Upper lobe of right lung (tissue), 1 donor: ENCODE data around the gene NEAT1. TPM values are rescaled to one million over a fixed set of nuclear protein-coding genes. Genes with fewer than 3 reads are reported as not detected.
A peak's percentile ranks its signal among the peaks of the same experiment; 100 is the strongest.

Experiments used
- ATAC-seq: fragments of 200-7000 bp; cut with Tn5 transposase; one replicate; pipeline ENCODE4 v1.9.1; 2020; ENCODE audit warnings: mild to moderate bottlenecking, moderate library complexity
- DNase-seq: peaks from one replicate; pipeline ENCODE4 v3.0.0-alpha.2; 2020
- H3K27ac ChIP-seq: fragments of 200-600 bp; one replicate; pipeline ENCODE4 v1.8.0; 2022
- H3K27me3 ChIP-seq: fragments of 200-600 bp; one replicate; pipeline ENCODE4 v1.8.0; 2022; ENCODE audit warnings: mild to moderate bottlenecking
- H3K36me3 ChIP-seq: fragments of 200-600 bp; one replicate; pipeline ENCODE4 v1.8.0; 2022
- H3K4me1 ChIP-seq: fragments of 200-600 bp; one replicate; pipeline ENCODE4 v1.8.0; 2022
- H3K4me3 ChIP-seq: fragments of 200-600 bp; one replicate; pipeline ENCODE4 v1.8.0; 2022; ENCODE audit warnings: mild to moderate bottlenecking
- H3K9me3 ChIP-seq: fragments of 200-600 bp; one replicate; pipeline ENCODE4 v1.8.0; 2022
- intact Hi-C: fragments of 100-400 bp; cut with DNase I; formaldehyde crosslinking; loops from one replicate; pipeline ENCODE4 v1.11.0; 2022
- total RNA-seq: library from RNA; stranded (reverse); fragmentation: NEBNext Ultra II Directional; extraction: Animal tissue kit (Norgen Biotek cat#: 25700); gene quantifications from one replicate; pipeline ENCODE4 v1.2.1, GENCODE V29; 2021
- TF ChIP-seq, protein P1 (sequence below): fragments of 200-600 bp; IDR thresholded peaks from one replicate; pipeline ENCODE4 v1.8.0; 2022; ENCODE audit warnings: antibody characterized with exemption
- donor health status: DM: no; HTN: yes; CAD: no; lungs with severe emphysema.

The NEAT1 gene
- total RNA-seq, 1 donor from 2014 or later: 1,120 TPM

- Histone ChIP-seq H3K4me3 (peak overlapping the region; percentile 73), H3K36me3 (no peaks in the 10 kb centered on the region), H3K4me1 (peaks cover 47% of the 10 kb centered on the region), H3K27ac (peak overlapping the region; percentile 99), H3K27me3 (no peaks in the 10 kb centered on the region), H3K9me3 (no peaks in the 10 kb centered on the region)
- TF ChIP-seq, protein P1, sequence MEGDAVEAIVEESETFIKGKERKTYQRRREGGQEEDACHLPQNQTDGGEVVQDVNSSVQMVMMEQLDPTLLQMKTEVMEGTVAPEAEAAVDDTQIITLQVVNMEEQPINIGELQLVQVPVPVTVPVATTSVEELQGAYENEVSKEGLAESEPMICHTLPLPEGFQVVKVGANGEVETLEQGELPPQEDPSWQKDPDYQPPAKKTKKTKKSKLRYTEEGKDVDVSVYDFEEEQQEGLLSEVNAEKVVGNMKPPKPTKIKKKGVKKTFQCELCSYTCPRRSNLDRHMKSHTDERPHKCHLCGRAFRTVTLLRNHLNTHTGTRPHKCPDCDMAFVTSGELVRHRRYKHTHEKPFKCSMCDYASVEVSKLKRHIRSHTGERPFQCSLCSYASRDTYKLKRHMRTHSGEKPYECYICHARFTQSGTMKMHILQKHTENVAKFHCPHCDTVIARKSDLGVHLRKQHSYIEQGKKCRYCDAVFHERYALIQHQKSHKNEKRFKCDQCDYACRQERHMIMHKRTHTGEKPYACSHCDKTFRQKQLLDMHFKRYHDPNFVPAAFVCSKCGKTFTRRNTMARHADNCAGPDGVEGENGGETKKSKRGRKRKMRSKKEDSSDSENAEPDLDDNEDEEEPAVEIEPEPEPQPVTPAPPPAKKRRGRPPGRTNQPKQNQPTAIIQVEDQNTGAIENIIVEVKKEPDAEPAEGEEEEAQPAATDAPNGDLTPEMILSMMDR: no peak
- ATAC-seq (peak; percentile 96), DNase-seq (peak; percentile 99)
- intact Hi-C loops: no loop called here
Observed at GRCh38 chr11:65477149-65477965, 54.8 kb downstream of the NEAT1 start.

DNA sequence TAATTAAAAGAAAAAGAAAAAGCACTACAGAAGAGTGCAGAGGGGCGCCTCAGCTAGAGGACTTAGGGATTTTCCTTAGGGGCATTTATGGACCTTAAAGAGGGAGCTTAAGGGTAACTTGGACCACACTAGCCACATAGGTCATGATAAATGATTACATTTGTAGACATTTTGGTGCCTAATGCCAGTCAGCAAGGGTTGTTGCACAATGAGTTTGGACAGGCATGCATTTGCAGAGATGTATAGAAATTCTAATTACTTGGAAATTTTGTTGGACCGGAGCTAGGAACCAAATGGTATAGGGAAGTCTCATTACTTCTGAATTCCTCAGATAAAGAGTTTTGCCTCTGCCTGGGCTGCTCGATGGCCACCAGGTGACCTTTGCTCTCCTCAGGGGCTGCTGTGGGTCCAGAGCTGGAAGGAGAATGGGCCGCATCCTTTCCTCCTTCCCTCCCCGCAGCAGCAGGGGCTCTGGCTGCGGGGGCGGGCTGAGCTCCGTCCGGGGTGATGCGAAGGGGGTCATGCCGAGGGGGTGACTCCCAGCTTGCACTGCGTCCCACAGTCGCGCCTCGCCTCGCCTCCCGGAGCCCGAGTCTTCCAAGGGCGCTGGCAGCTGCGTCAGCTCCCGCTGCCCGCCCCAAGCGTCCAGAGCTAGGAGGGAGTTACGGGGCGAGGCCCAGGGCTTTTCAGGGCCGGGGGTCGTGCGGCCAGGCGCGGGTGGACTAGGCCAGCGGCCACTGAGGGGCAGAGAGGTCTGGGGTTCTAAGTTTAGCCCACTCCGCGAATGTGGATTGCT is 56.0 kb downstream of the NEAT1 start:
- TF ChIP-seq, protein P1: no peak
- H3K27ac ChIP-seq: peak overlapping the region; percentile 99
- intact Hi-C loops: no loop called here
- H3K4me1 ChIP-seq: peaks cover 40% of the 10 kb centered on the region
- ATAC-seq: no peak
- H3K9me3 ChIP-seq: no peaks in the 10 kb centered on the region
- H3K4me3 ChIP-seq: peak overlapping the region; percentile 73
- no peaks in the 10 kb centered on the region for H3K36me3 ChIP-seq
- H3K27me3 ChIP-seq: no peaks in the 10 kb centered on the region
- DNase-seq: peak; percentile 80

GRCh38 chr11:65479184-65480145 is 56.9 kb downstream of the NEAT1 start:
- Histone ChIP-seq H3K4me3 (peak overlapping the region; percentile 73), H3K9me3 (no peaks in the 10 kb centered on the region), H3K4me1 (peaks cover 40% of the 10 kb centered on the region), H3K27me3 (no peaks in the 10 kb centered on the region), H3K27ac (peak overlapping the region; percentile 99), H3K36me3 (no peaks in the 10 kb centered on the region)
- TF ChIP-seq, protein P1: peak; percentile 40
- intact Hi-C loops: no loop called here
- DNase-seq (peak; percentile 45), ATAC-seq (peak; percentile 2)

DNA sequence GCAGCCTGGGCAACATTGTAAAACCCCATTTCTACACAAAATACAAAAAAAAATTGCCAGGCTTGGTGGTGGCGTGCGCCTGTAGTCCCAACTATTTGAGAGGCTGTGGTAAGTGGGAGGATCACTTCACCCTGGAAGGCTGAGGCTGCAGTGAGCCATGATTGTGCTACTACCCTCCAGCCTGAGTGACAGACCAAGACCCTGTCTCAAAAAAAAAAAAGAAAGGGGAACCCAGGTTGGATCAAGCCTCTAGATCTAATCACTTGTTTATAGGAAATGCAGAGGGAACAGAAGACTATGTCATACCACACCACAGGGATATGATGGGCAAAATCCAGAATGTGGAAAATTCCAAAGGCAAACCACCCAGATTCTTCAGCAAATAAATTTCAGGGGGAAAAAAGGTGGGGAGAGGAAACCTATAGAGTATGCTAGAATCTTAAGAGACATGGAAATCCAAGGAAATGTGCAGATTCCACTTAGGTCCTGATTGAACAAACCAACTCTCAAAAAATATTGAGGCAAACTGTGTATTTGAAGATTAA is 59.8 kb downstream of the NEAT1 start:
- ATAC-seq (no peak), DNase-seq (no peak)
- no peaks in the 10 kb centered on the region for H3K36me3 ChIP-seq
- no peaks in the 10 kb centered on the region for H3K9me3 ChIP-seq
- H3K27ac ChIP-seq: no peak overlapping the region
- TF ChIP-seq, protein P1: no peak
- H3K27me3 ChIP-seq: no peaks in the 10 kb centered on the region
- no peak overlapping the region for H3K4me3 ChIP-seq
- H3K4me1 ChIP-seq: peaks cover 50% of the 10 kb centered on the region
- intact Hi-C loops: no loop called here

DNA sequence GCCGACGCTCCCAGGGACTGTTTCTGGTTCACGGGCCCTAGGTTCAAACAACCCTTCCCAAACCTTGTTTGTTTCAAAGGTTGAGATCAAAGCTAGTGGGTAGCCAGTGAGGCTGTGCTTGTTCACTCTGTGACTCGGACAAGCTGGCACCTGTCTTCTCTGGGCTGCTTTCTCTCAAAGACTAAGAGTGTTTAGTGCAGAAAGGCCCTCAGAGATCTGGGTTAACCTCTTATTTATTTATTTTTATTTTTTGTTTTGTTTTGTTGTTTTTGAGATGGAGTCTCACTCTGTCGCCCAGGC is 63.3 kb downstream of the NEAT1 start:
- intact Hi-C loops: no loop called here

More for the DNA sequence above, 63.3 kb downstream of the NEAT1 start:
- no peaks in the 10 kb centered on the region for H3K9me3 ChIP-seq
- ATAC-seq (no peak), DNase-seq (no peak)
- peak overlapping the region; percentile 100 for H3K27ac ChIP-seq
- no peaks in the 10 kb centered on the region for H3K27me3 ChIP-seq
- peaks cover 58% of the 10 kb centered on the region for H3K4me1 ChIP-seq
- TF ChIP-seq, protein P1: no peak
- H3K36me3 ChIP-seq: no peaks in the 10 kb centered on the region
- no peak overlapping the region for H3K4me3 ChIP-seq
